Measurements from ENCODE around the gene PPP3CA. TPM values are rescaled to one million over a fixed set of nuclear protein-coding genes. Genes with fewer than 3 reads are reported as not detected.

The PPP3CA gene
- total and polyA plus RNA-seq, 2 of the 13 experiments (the other 11 are each of a cell fraction or from before 2014, with no cell fraction given) = 4.8 to 13.2 TPM

- CTCF ChIA-PET (ENCODE audit: low intra/inter-chr PET ratio, low total read pairs) = no interaction called here
- Histone ChIP-seq H3K36me3 (replicated peaks in 1 of 2; ENCODE audit: control insufficient read depth in 1 of 2, insufficient read depth in 2 of 2, low read length in 2 of 2) (no peaks in the 10 kb centered on the region), H3K4me2 (ENCODE audit: low read depth, low read length) (no peak overlapping the region)
These were observed 332.9 kb downstream of the PPP3CA start for GRCh38 chr4:101014417-101014816.

GRCh38 chr4:101010987-101011386 lies 336.3 kb downstream of the PPP3CA start:
- Histone ChIP-seq H3K79me2 (ENCODE audit: insufficient read depth, low read length) (no peaks in the 10 kb centered on the region), H2AFZ (ENCODE audit: low read length) (no peak overlapping the region), H3K36me3 (replicated peaks in 1 of 2; ENCODE audit: control insufficient read depth in 1 of 2, insufficient read depth in 2 of 2, low read length in 2 of 2) (no peaks in the 10 kb centered on the region), H3K27me3 (ENCODE audit: control insufficient read depth in 1 of 2, insufficient read depth in 2 of 2, low read length in 2 of 2) (no peaks in the 10 kb centered on the region), H3K9me3 (ENCODE audit: low read length) (no peaks in the 10 kb centered on the region), H3K27ac (ENCODE audit: extremely low read length, insufficient read depth, low read length) (no peak overlapping the region), H3K9ac (ENCODE audit: insufficient read depth, low read depth, low read length) (no peak overlapping the region), H3K4me3 (replicated peaks in 1 of 3; ENCODE audit: insufficient read depth in 1 of 3, low read depth in 2 of 3, low read length in 3 of 3) (no peak overlapping the region), H3K4me1 (ENCODE audit: insufficient read depth, low read length) (peaks cover 14% of the 10 kb centered on the region), H4K20me1 (ENCODE audit: insufficient read depth, low read length) (no peaks in the 10 kb centered on the region), H3K4me2 (ENCODE audit: low read depth, low read length) (no peak overlapping the region)
- intact Hi-C loops (cut with micrococcal nuclease; ENCODE audit: unreplicated experiment) (no loop called here), in situ Hi-C loops (cut with HindIII; ENCODE audit: extremely low pct_ligation_motif_present, low pct_unique_long_range_greater_than_20kb) (no loop called here)
- ChIA-PET CTCF (ENCODE audit: low intra/inter-chr PET ratio, low total read pairs) (no interaction called here), POLR2A (no interaction called here)
- FAIRE-seq = no peak
- no peak for ATAC-seq
- no TSS peak for BruUV-seq (replicated peaks)
- WGBS (ENCODE audit: low lambda C conversion rate) = 33% methylated on average over 1 of the region's 1 CpG
- no peak for DNase-seq (ENCODE audit: low spot score)
- TF ChIP-seq SMARCE1 (IDR thresholded peaks at IDR 0.05; ENCODE audit: borderline replicate concordance) (no peak), ZNF510 (CRISPR knock-in tag; IDR thresholded peaks at IDR 0.05; ENCODE audit: low read depth) (no peak), ZBTB14 (CRISPR knock-in tag; IDR thresholded peaks at IDR 0.05) (no peak), ATF2 (CRISPR knock-in tag; IDR thresholded peaks at IDR 0.05) (no peak), USF2 (IDR thresholded peaks at IDR 0.05; ENCODE audit: low read depth, low read length) (no peak), USF2 (CRISPR knock-in tag; IDR thresholded peaks at IDR 0.05; ENCODE audit: borderline replicate concordance) (no peak), ZSCAN30 (CRISPR knock-in tag; IDR thresholded peaks at IDR 0.05) (no peak)

More at GRCh38 chr4:101014417-101014816, 332.9 kb downstream of the PPP3CA start:
- Histone ChIP-seq H3K4me1 (ENCODE audit: insufficient read depth, low read length) (peaks cover 16% of the 10 kb centered on the region), H3K27me3 (ENCODE audit: control insufficient read depth in 1 of 2, insufficient read depth in 2 of 2, low read length in 2 of 2) (no peaks in the 10 kb centered on the region), H3K27ac (ENCODE audit: extremely low read length, insufficient read depth, low read length) (no peak overlapping the region), H4K20me1 (ENCODE audit: insufficient read depth, low read length) (no peaks in the 10 kb centered on the region), H3K9me3 (ENCODE audit: low read length) (no peaks in the 10 kb centered on the region), H3K79me2 (ENCODE audit: insufficient read depth, low read length) (no peaks in the 10 kb centered on the region), H2AFZ (ENCODE audit: low read length) (no peak overlapping the region), H3K4me3 (replicated peaks in 1 of 3; ENCODE audit: insufficient read depth in 1 of 3, low read depth in 2 of 3, low read length in 3 of 3) (no peak overlapping the region), H3K9ac (ENCODE audit: insufficient read depth, low read depth, low read length) (no peak overlapping the region)
- ATAC-seq = peak; percentile 68
- WGBS (ENCODE audit: low lambda C conversion rate) = 20% methylated on average over 3 of the region's 3 CpGs
- no peak for DNase-seq (ENCODE audit: low spot score)
- POLR2A ChIA-PET = interaction anchor here (0.6 kb wide), 1 partner anchor 1367 kb away, joined by 3 read pairs; no protein-coding TSS in a partner anchor
- in situ Hi-C loops (cut with HindIII; ENCODE audit: extremely low pct_ligation_motif_present, low pct_unique_long_range_greater_than_20kb) = no loop called here
- FAIRE-seq = no peak
- TF ChIP-seq FOXA3 (CRISPR knock-in tag; IDR thresholded peaks at IDR 0.05) (0 out of 2 replicates have a peak, but pooled peaks have one; percentile 15), THYN1 (CRISPR knock-in tag; IDR thresholded peaks at IDR 0.05; ENCODE audit: borderline replicate concordance, low read depth) (no peak), ZNF652 (CRISPR knock-in tag; IDR thresholded peaks at IDR 0.05; ENCODE audit: borderline replicate concordance, low read depth) (no peak), FLYWCH1 (CRISPR knock-in tag; IDR thresholded peaks at IDR 0.05) (no peak), RARA (CRISPR knock-in tag; IDR thresholded peaks at IDR 0.05) (peak; percentile 31; the same call in 1 of the 2 replicates), ZNF513 (CRISPR knock-in tag; conservative IDR thresholded peaks at IDR 0.05) (no peak), NR2F1 (CRISPR knock-in tag; IDR thresholded peaks at IDR 0.05) (no peak)
- no TSS peak for BruUV-seq (replicated peaks)
- intact Hi-C loops (cut with micrococcal nuclease; ENCODE audit: unreplicated experiment) = no loop called here
